KMS-11 (cell line): ENCODE data around the gene IQSEC1.

Experiments
- H2AFZ ChIP-seq: fragments of 200-600 bp; sonication (generic); 2 replicates; pipeline ENCODE4 v1.6.1; 2016; ENCODE audit warnings: antibody characterized with exemption, mixed run types, low read depth
- H3K27ac ChIP-seq: fragments of 200-600 bp; sonication (generic); 2 replicates; pipeline ENCODE4 v1.6.1; 2016; ENCODE audit warnings: mild to moderate bottlenecking, mixed run types
- H3K27me3 ChIP-seq: fragments of 200-600 bp; sonication (generic); 2 replicates; pipeline ENCODE4 v1.6.1; 2017; ENCODE audit warnings: mild to moderate bottlenecking, low read depth, mixed run types, moderate library complexity; ENCODE audit not compliant: insufficient read depth
- H3K36me3 ChIP-seq: fragments of 200-600 bp; sonication (generic); 2 replicates; pipeline ENCODE4 v1.6.1; 2017; ENCODE audit warnings: mild to moderate bottlenecking, mixed run types; ENCODE audit not compliant: insufficient read depth
- H3K4me1 ChIP-seq: fragments of 200-600 bp; sonication (generic); 2 replicates; pipeline ENCODE4 v1.6.1; 2016; ENCODE audit warnings: mild to moderate bottlenecking, low read depth, mixed run types; ENCODE audit not compliant: poor library complexity, severe bottlenecking
- H3K4me2 ChIP-seq: fragments of 200-600 bp; sonication (generic); 2 replicates; pipeline ENCODE4 v1.7.0; 2016; ENCODE audit warnings: mild to moderate bottlenecking, mixed run types
- H3K4me3 ChIP-seq: fragments of 200-600 bp; sonication (generic); IDR thresholded peaks from 2 replicates; pipeline ENCODE4 v1.6.1; 2017; ENCODE audit warnings: low read depth, low read length, mixed read lengths; ENCODE audit not compliant: insufficient read depth
- H3K79me2 ChIP-seq: fragments of 200-600 bp; sonication (generic); 2 replicates; pipeline ENCODE4 v1.6.1; 2016; ENCODE audit warnings: low read depth, mixed run types; ENCODE audit not compliant: insufficient read depth
- H3K9ac ChIP-seq: fragments of 200-600 bp; sonication (generic); 2 replicates; pipeline ENCODE4 v1.6.1; 2016; ENCODE audit warnings: mild to moderate bottlenecking, mixed run types
- H4K20me1 ChIP-seq: fragments of 200-600 bp; sonication (generic); 2 replicates; pipeline ENCODE4 v1.6.1; 2016; ENCODE audit warnings: mild to moderate bottlenecking, mixed run types; ENCODE audit not compliant: insufficient read depth
- CTCF ChIP-seq: fragments of 200-600 bp; sonication (generic); conservative IDR thresholded peaks from 2 replicates; pipeline ENCODE4 v1.6.1; 2017; ENCODE audit warnings: low read depth, mild to moderate bottlenecking, antibody characterized with exemption, low read length, moderate library complexity, mixed read lengths

Gene IQSEC1

DNA sequence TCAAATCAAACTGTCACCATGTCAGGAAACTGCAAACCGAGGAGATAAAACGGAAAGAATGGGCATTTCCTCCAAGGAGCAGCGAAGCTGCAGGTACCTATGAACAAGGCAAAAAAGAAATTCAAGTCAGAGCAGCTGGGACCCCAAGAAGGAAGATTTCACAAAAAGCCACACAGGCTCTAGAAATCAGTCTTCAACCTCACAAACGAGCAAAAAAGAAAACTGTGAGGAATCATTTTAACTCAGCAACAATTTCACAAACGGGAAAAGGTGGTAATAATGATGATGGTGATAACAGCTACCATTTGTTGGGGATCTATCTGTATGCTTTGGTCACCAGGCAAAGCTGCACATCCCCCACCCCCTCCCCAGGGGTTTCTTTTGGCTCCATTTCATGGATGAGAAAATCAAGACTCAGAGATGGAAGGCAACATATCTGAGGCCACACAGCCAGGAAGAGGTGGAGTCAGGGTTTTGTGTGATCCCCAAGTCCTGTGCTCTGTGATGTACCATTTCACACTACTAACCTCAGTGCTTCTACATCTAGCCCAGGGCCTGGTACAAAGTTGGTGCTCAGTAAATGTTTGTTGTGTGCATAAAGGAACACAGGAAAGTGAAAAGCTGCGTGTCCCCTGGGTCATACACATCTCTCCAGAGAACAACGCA is 109.9 kb downstream of the IQSEC1 start:
- no peaks in the 10 kb centered on the region for H4K20me1 ChIP-seq
- H3K4me3 ChIP-seq, result no peak overlapping the region
- no peak overlapping the region for H2AFZ ChIP-seq
- H3K36me3 ChIP-seq, result no peaks in the 10 kb centered on the region
- no peaks in the 10 kb centered on the region for H3K27me3 ChIP-seq
- no peak overlapping the region for H3K4me2 ChIP-seq
- no peaks in the 10 kb centered on the region for H3K79me2 ChIP-seq
- no peaks in the 10 kb centered on the region for H3K4me1 ChIP-seq
- TF ChIP-seq CTCF, result no peak
- H3K27ac ChIP-seq, result no peak overlapping the region
- H3K9ac ChIP-seq, result no peak overlapping the region

DNA sequence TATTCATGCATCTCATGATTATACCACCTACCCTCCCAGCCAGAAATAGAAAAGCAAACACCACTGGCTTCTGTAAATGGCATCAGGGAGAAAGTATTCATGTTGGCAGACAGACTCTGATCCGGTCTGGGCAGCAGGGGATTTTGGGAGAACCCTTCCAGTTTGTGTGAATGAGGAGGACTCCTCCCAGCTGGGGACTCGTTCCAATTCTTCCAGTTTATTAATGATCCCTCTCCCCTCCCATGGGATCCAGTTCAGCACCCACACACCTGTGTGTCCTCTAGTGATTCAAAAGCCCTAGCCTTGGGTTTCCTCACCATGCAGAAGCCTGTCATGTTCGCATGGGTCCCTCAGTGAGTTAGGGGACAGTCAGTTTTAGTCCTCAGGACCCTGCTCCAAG is 110.9 kb downstream of the IQSEC1 start:
- Histone ChIP-seq H3K79me2 (no peaks in the 10 kb centered on the region), H3K4me1 (no peaks in the 10 kb centered on the region), H3K27ac (no peak overlapping the region), H3K36me3 (no peaks in the 10 kb centered on the region), H3K4me2 (no peak overlapping the region), H2AFZ (no peak overlapping the region), H3K9ac (no peak overlapping the region), H3K27me3 (no peaks in the 10 kb centered on the region), H3K4me3 (no peak overlapping the region), H4K20me1 (no peaks in the 10 kb centered on the region)
- no peak for TF ChIP-seq CTCF

GRCh38 chr3:12961697-12962036 is 111.6 kb downstream of the IQSEC1 start:
- H3K79me2 ChIP-seq, result no peaks in the 10 kb centered on the region
- H4K20me1 ChIP-seq, result no peaks in the 10 kb centered on the region
- H3K9ac ChIP-seq, result no peak overlapping the region
- H3K27ac ChIP-seq, result no peak overlapping the region
- no peak overlapping the region for H2AFZ ChIP-seq
- H3K27me3 ChIP-seq, result no peaks in the 10 kb centered on the region
- no peaks in the 10 kb centered on the region for H3K4me1 ChIP-seq
- TF ChIP-seq CTCF, result no peak
- H3K4me2 ChIP-seq, result no peak overlapping the region
- no peaks in the 10 kb centered on the region for H3K36me3 ChIP-seq
- H3K4me3 ChIP-seq, result no peak overlapping the region

DNA sequence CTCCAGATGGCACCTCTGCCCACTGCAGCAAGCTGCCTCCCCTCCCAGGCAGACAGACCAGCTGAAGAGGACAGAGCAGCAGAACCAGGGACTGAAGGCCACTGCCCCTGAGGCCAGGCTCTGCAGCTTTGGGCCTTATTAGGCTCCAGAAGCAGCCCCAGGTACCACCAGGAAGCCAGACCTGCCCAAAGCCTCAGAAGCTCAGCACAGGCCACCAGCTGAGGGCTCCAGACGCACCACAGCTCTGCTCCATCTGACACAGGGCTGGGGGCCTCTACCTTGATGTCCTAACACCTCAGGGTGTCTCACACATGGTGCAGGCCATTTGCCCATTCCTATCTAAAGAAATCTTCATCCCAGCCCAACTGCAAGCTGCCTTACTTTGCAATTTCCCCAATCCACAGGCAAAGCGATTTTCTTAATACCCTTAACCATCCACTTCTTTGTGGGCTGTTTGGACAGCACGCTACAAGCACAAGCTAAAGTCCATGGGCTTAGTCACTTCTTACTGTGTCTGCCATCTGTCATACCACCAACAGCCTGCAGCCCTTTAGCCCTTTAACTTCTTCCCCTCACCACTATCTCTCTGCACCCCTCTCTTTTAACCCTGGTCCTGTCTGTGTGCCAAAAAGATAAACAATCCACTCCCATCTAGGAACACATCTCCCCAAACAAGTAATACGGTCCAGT is 112.1 kb downstream of the IQSEC1 start:
- H3K4me2 ChIP-seq, result no peak overlapping the region
- H3K79me2 ChIP-seq, result no peaks in the 10 kb centered on the region
- H3K4me3 ChIP-seq, result no peak overlapping the region
- no peak overlapping the region for H3K9ac ChIP-seq
- no peak overlapping the region for H2AFZ ChIP-seq
- H3K36me3 ChIP-seq, result no peaks in the 10 kb centered on the region
- H3K27me3 ChIP-seq, result no peaks in the 10 kb centered on the region
- no peaks in the 10 kb centered on the region for H3K4me1 ChIP-seq
- TF ChIP-seq CTCF, result no peak
- H4K20me1 ChIP-seq, result no peaks in the 10 kb centered on the region
- no peak overlapping the region for H3K27ac ChIP-seq
